Measurements from ENCODE around the gene WWP2.
"Not testable (repeated sequence)": the region's sequence is repeated elsewhere in the genome, so short reads cannot be mapped to it uniquely, and the experiment has no call there.

Gene WWP2

GRCh38 chr16:69844441-69844840, 82.3 kb downstream of the WWP2 start:
- no peak for TF ChIP-seq CTCF (IDR thresholded peaks at IDR 0.05; ENCODE audit: insufficient read depth, missing control alignments)
- no peak for DNase-seq (ENCODE audit: insufficient read length, low spot score)
- no peak for FAIRE-seq

- no peak for TF ChIP-seq CTCF (IDR thresholded peaks at IDR 0.05; ENCODE audit: insufficient read depth, missing control alignments)
- no peak for FAIRE-seq
- no peak for DNase-seq (ENCODE audit: insufficient read length, low spot score)
Measured at GRCh38 chr16:69845181-69845580, 83.0 kb downstream of the WWP2 start.

- DNase-seq (ENCODE audit: insufficient read length, low spot score): no peak
- no peak for TF ChIP-seq CTCF (IDR thresholded peaks at IDR 0.05; ENCODE audit: insufficient read depth, missing control alignments)
- FAIRE-seq: no peak
Measured at GRCh38 chr16:69847643-69848042, 85.5 kb downstream of the WWP2 start.

DNA sequence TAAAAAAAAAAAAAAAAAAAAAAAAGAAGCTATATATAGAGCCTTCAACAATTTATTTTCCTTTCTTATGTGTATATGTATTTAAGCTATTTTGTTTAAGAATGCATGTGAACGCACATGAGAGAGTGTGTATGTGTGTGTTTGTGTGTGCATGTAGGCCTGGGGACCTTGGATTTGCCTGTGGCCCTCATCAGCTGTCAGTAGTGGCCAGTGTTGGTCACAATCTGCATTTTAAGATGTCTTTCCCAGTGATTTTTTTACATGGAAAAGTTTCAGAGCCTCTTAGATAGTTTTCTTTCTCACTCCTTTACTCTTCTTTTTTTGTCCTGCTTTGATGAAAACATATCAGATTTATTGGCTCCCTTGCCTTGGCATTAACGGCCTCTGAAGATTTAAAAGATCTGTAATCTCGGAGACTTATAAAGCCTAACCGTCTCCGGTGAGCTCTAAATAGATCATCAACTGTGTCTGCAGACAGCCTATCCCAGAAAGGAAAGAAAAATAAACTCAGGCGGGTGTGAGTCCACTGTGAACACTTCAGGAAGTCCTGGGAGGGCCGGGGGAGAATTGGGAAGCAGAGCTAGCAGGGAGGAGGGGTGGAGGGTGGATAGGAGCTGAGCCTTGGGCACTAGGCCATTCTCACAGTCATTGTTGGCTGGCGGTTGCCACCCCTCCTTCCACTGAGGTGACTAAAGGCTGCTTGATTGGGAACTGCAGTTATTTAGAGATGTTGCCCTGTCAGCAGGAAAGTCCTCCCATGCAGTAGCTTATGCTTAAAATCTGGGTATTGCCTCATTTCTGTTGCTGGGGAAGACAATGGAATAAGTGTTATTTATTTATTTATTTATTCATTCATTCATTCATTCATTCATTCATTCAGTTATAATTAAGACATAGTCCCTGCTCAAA, 86.8 kb downstream of the WWP2 start:
- DNase-seq (ENCODE audit: insufficient read length, low spot score): no peak
- no peak for TF ChIP-seq CTCF (IDR thresholded peaks at IDR 0.05; ENCODE audit: insufficient read depth, missing control alignments)
- no peak for FAIRE-seq

GRCh38 chr16:69851491-69852240, 89.5 kb downstream of the WWP2 start:
- DNase-seq (ENCODE audit: insufficient read length, low spot score) (no peak), FAIRE-seq (no peak)
- no peak for TF ChIP-seq CTCF (IDR thresholded peaks at IDR 0.05; ENCODE audit: insufficient read depth, missing control alignments)

DNA sequence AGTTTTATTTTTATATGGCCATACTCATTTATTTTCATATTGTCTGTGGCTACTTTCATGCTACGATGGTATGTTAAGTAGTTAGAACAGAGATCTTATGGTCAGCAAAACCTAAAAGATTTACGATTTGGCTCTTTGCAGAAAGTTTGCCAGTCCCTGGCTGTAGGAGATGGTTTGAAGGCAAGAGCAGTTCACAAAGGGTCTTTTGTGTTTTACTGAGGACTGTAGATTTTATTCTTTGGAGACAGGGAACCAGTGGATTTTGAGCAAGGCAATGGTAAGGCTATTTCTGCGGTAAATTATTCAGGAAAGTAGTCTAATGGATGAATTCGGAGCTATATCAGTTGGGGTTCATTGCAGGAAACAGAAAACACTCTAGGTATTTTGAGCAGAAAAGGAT, 90.7 kb downstream of the WWP2 start:
- FAIRE-seq: no peak
- TF ChIP-seq CTCF (IDR thresholded peaks at IDR 0.05; ENCODE audit: insufficient read depth, missing control alignments): no peak
- no peak for DNase-seq (ENCODE audit: insufficient read length, low spot score)

GRCh38 chr16:69853481-69853880, 91.3 kb downstream of the WWP2 start:
- DNase-seq (ENCODE audit: insufficient read length, low spot score) (no peak), FAIRE-seq (no peak)
- no peak for TF ChIP-seq CTCF (IDR thresholded peaks at IDR 0.05; ENCODE audit: insufficient read depth, missing control alignments)

GRCh38 chr16:69854776-69855175, 92.6 kb downstream of the WWP2 start:
- not testable (repeated sequence) for FAIRE-seq

More at GRCh38 chr16:69854776-69855175, 92.6 kb downstream of the WWP2 start:
- DNase-seq (ENCODE audit: insufficient read length, low spot score): not testable (repeated sequence)
